Heart right ventricle (tissue), 16 donors: ENCODE results near the gene NSUN7. TPM values are rescaled to one million over a fixed set of nuclear protein-coding genes. Genes with fewer than 3 reads are reported as not detected.

Experiments
- ATAC-seq, 8 donors: fragments of 200-7000 bp; cut with Tn5 transposase; one replicate each; pipeline ENCODE4 v1.9.1; 2020; ENCODE audit warnings: mild to moderate bottlenecking in 8 of 8, moderate library complexity in 8 of 8, moderate number of reproducible peaks in 1 of 8
- DNase-seq, 2 donors: peaks; one replicate each; pipeline ENCODE4 v3.0.0-alpha.2; 2020
- H3K27ac ChIP-seq, 10 donors: fragments of 200-600 bp; sonication (generic) in 2 of 10; one replicate each; pipeline versions ENCODE4 v1.5.0 to v1.8.0; 2020 to 2022; ENCODE audit warnings: mild to moderate bottlenecking in 3 of 10
- H3K27me3 ChIP-seq, 7 donors: fragments of 200-600 bp; one replicate each; pipeline ENCODE4 v1.8.0; 2021 to 2022; ENCODE audit warnings: mild to moderate bottlenecking in 2 of 7
- H3K36me3 ChIP-seq, 9 donors: fragments of 200-600 bp; sonication (generic) in 1 of 9; one replicate each; pipeline versions ENCODE4 v1.5.0 to v1.8.0; 2020 to 2022; ENCODE audit warnings: mild to moderate bottlenecking in 2 of 9
- H3K4me1 ChIP-seq, 9 donors: fragments of 200-600 bp; sonication (generic) in 1 of 9; one replicate each; pipeline versions ENCODE4 v1.5.0 to v1.8.0; 2020 to 2022; ENCODE audit warnings: mild to moderate bottlenecking in 4 of 9
- H3K4me3 ChIP-seq, 10 donors: fragments of 200-600 bp; sonication (generic) in 2 of 10; one replicate each; pipeline versions ENCODE4 v1.5.0 to v1.8.0; 2020 to 2022; ENCODE audit warnings: mild to moderate bottlenecking in 7 of 10, moderate library complexity in 2 of 10
- H3K9me3 ChIP-seq, 11 donors: fragments of 200-600 bp in 10 of 11; sonication (generic) in 2 of 11; one replicate each; pipeline versions ENCODE4 v1.5.0 to v1.8.0; 2013 to 2022; ENCODE audit warnings: mild to moderate bottlenecking in 2 of 11, control low read depth in 1 of 11, moderate library complexity in 1 of 11
- WGBS, 2 donors: extraction: QIAGEN DNeasy Blood & Tissue Kit; methylation state at CpG; one replicate each; pipeline ENCODE4 v1.1.7; 2013; ENCODE audit warnings: inconsistent platforms in 1 of 2; 5-methylcytosine and 5-hydroxymethylcytosine counted together
- intact Hi-C, 10 donors: fragments of 100-400 bp; cut with DNase I; formaldehyde crosslinking; loops; one replicate each; pipeline versions ENCODE4 v1.11.1 to v1.14.2; 2022
- polyA plus RNA-seq, 2 donors: library from polyadenylated mRNA; stranded (reverse); fragments of 200-250 nt; gene quantifications; one replicate each; pipeline ENCODE4 v1.2.3, GENCODE V29; 2013
- total RNA-seq, 10 donors: library from RNA; stranded (reverse); fragmentation: NEBNext Ultra II Directional in 3 of 10; extraction: Animal tissue kit (Norgen Biotek cat#: 25700) in 3 of 10; gene quantifications; one replicate each; pipeline versions ENCODE4 v1.2.1 to v1.2.4, GENCODE V29; 2021 to 2023
- TF ChIP-seq, protein P1 (sequence below), 9 donors: fragments of 200-600 bp; sonication (generic) in 2 of 9; IDR thresholded peaks; one replicate each; pipeline versions ENCODE4 v1.5.0 to v1.8.0; 2021 to 2022; ENCODE audit warnings: antibody characterized with exemption in 9 of 9, mild to moderate bottlenecking in 5 of 9, moderate library complexity in 1 of 9
- donor health status: Arrhythmogenic right ventricular cardiomyopathy.
- donor health status: ischemic (EF 13 %, LVEDD 7.1; RV severe dilation, severe dysfunction).
- donor health status: healthy with polysubstance abuse.
- donor health status: DM: no; HTN: yes; CAD: no.
- donor health status: DM: no; HTN: no; CAD: no.
- donor health status: ischemic (EF 25% LVEDD 6.9; RV normal size, moderate dysfunction).
- donor health status: ischemic (EF 25% LVEDD 5.7; RV mildly dilated, moderate dysfunction).
- donor health status: healthy.
- donor health status: DM: yes; HTN: yes; CAD: no.
- donor health status: Ischemic cardiomyopathy.
- donor health status: ischemic (EF 35%, LVEDD 5.7; RV mildly dilated, moderate dysfunction).
- donor health status: nonischemic (EF 11% LVEDD 7.7; RV severe dilation, severe dysfunction).
- donor health status: DM: yes; HTN: yes; CAD: no.
- donor health status: PGD.
- donor health status: ischemic (EF 29% LVEDD 5.4; RV normal size, mild dysfunction).
- donor health status: nonischemic (EF 23%, LVEDD 6.1; RV moderate dilation, normal function).

Gene NSUN7
- total and polyA plus RNA-seq, 12 donors = 0.03 to 1.3 (median 0.23) TPM; not detected in 3

DNA sequence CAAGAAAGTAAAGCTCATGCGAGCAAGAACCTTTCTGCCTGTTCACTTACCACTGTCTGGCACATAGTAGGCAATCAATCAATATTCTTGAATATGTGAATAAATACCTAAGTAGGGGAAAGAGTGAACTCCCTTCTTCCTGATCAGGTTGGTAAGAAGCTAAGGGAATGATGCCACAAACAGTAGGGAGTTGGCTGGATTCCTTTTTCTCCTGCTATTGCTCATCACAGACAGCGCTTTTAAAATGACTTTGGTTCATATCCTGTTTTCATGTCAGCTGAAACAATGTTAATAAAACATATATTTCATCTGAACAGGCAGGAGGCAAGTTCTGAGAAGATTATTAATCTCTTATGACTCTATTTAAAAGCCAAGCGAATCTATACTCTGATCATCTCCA is 99.2 kb downstream of the NSUN7 start:
- H3K27ac ChIP-seq = no peak overlapping the region
- peaks cover 0 to 2% (median 0%) of the 10 kb centered on the region in 9 donors for H3K36me3 ChIP-seq
- H3K9me3 ChIP-seq = no peaks in the 10 kb centered on the region
- no peaks in the 10 kb centered on the region for H3K27me3 ChIP-seq
- no peak for ATAC-seq
- TF ChIP-seq, protein P1, sequence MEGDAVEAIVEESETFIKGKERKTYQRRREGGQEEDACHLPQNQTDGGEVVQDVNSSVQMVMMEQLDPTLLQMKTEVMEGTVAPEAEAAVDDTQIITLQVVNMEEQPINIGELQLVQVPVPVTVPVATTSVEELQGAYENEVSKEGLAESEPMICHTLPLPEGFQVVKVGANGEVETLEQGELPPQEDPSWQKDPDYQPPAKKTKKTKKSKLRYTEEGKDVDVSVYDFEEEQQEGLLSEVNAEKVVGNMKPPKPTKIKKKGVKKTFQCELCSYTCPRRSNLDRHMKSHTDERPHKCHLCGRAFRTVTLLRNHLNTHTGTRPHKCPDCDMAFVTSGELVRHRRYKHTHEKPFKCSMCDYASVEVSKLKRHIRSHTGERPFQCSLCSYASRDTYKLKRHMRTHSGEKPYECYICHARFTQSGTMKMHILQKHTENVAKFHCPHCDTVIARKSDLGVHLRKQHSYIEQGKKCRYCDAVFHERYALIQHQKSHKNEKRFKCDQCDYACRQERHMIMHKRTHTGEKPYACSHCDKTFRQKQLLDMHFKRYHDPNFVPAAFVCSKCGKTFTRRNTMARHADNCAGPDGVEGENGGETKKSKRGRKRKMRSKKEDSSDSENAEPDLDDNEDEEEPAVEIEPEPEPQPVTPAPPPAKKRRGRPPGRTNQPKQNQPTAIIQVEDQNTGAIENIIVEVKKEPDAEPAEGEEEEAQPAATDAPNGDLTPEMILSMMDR (IDR thresholded peaks at IDR 0.05) = no peak
- H3K4me3 ChIP-seq = no peak overlapping the region
- 89 to 95% methylated on average over 3 of the region's 3 CpGs for WGBS, 2 donors
- no peak for DNase-seq
- H3K4me1 ChIP-seq = peaks cover 0 to 22% (median 6%) of the 10 kb centered on the region in 9 donors
- intact Hi-C loops = loop anchor here in 3 of 10 donors (5.0 to 10.0 kb wide), 2 partner anchors 46 to 48 kb away; no protein-coding TSS in a partner anchor

DNA sequence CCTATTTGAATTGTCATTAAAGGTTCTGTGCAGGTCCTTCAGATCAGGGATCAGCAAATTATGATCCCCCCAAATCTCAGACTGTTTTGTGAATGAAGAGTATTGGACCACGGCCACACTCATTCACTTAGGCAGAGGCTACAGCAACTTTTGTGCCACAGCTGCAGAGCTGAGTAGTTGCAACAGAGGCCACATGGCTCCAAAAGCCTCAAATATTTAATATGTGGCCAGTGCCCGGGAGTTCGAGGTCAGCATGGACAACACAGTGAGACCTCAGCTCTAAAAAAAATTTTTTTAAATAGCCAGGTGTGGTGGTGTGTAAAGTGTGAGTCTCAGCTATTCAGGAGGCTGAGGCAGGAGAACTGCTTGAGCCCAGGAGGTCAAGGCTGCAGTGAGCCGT is 100.7 kb downstream of the NSUN7 start:
- Histone ChIP-seq H3K4me1 (peaks cover 0 to 10% (median 1%) of the 10 kb centered on the region in 9 donors), H3K27ac (no peak overlapping the region), H3K9me3 (no peaks in the 10 kb centered on the region), H3K36me3 (peaks cover 0 to 9% (median 0%) of the 10 kb centered on the region in 9 donors), H3K27me3 (no peaks in the 10 kb centered on the region), H3K4me3 (no peak overlapping the region)
- TF ChIP-seq, protein P1 (IDR thresholded peaks at IDR 0.05) = no peak
- intact Hi-C loops = no loop called here
- no peak for ATAC-seq
- 92 to 96% methylated on average over 4 of the region's 4 CpGs for WGBS, 2 donors
- DNase-seq = no peak

DNA sequence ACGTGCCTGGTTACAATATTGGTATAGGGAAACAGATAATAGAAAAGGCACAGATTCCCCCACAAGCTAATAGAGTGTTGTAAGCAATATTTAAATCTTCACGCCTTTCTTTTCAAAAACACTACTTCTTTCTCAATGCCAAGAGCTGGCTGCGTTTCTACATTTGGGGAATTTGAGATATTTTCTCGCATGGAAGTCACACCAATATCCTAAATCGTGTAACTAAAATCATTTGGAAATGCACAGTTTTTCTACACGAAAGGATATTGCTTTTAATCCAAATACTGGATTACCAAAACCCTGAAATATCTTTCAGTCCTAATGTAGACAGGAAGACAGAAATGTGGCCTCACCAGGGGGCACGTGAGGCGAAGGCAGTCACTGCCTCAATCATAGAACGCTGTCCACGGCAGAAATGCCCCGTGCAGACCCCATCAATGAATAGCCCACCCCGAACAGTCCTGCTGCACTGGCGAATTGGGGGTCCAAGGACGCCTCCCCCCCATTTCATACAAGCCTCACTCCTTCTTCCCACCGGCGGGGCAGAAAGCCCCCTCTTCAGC is 106.6 kb downstream of the NSUN7 start:
- ATAC-seq (no peak), DNase-seq (no peak)
- no peaks in the 10 kb centered on the region for H3K9me3 ChIP-seq
- peaks cover 0 to 23% (median 0%) of the 10 kb centered on the region in 9 donors for H3K36me3 ChIP-seq
- H3K4me3 ChIP-seq = peak overlapping the region in 7 of 10 donors; percentile 32 to 52 (median 42)
- H3K27me3 ChIP-seq = peaks cover 0 to 4% (median 0%) of the 10 kb centered on the region in 7 donors
- H3K27ac ChIP-seq = no peak overlapping the region
- WGBS, 2 donors = 66 to 70% methylated on average over 16 of the region's 16 CpGs
- intact Hi-C loops = no loop called here
- H3K4me1 ChIP-seq = peaks cover 0 to 19% (median 0%) of the 10 kb centered on the region in 9 donors
- TF ChIP-seq, protein P1 (IDR thresholded peaks at IDR 0.05) = no peak

DNA sequence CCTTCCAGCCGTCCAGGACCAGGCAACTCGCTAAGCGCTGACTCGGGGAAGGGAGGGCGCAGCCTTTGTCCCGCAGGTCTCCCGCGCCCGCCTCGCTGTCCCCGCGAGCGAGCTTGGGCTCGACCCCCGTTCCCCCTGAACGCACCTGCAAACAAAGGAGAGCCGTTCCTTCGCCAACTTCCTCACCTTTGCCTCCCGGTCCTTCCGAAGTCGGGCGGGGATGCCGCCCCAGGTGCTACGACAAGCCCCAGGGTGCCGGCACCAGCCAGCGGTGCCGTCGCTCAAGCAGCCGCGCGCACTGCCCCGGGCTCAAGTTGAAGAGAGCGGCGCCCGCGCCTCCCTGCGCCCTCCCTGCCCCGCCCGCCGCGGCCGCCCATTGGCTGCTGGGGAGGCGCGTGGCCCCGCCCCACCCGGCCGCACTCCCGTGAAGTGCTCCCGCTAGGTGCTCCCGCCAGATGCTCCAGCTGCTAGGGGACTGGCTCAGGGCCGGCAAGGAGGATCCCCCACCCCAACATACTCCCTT is 107.1 kb downstream of the NSUN7 start:
- WGBS, 2 donors = 15 to 30% methylated on average over 46 to 51 of the region's 51 CpGs
- TF ChIP-seq, protein P1 (IDR thresholded peaks at IDR 0.05) = no peak
- peak overlapping the region in 8 of 10 donors; percentile 14 to 52 (median 42) for H3K4me3 ChIP-seq
- H3K9me3 ChIP-seq = no peaks in the 10 kb centered on the region
- H3K27ac ChIP-seq = no peak overlapping the region
- H3K27me3 ChIP-seq = peaks cover 0 to 4% (median 0%) of the 10 kb centered on the region in 7 donors
- intact Hi-C loops = no loop called here
- DNase-seq (peak; percentile 41 to 71), ATAC-seq (peak; percentile 87 to 99 (median 94))
- H3K4me1 ChIP-seq = peaks cover 0 to 19% (median 0%) of the 10 kb centered on the region in 9 donors
- peaks cover 0 to 23% (median 0%) of the 10 kb centered on the region in 9 donors for H3K36me3 ChIP-seq
